A549 (cell line): ENCODE results near the gene COL11A2. TPM values are rescaled to one million over a fixed set of nuclear protein-coding genes. Genes with fewer than 3 reads are reported as not detected.

Experiments used
- ATAC-seq, 2 experiments: fragments of 200-7000 bp in 1 of 2; fragments of >200 bp in 1 of 2; cut with Nextera tagmentation in 1 of 2; cut with Tn5 transposase in 1 of 2; 3 replicates each; pipeline versions ENCODE4 v1.8.0 to v1.9.1; 2018 to 2020; ENCODE audit warnings: mild to moderate bottlenecking in 1 of 2, moderate library complexity in 1 of 2
- CTCF ChIA-PET: fragments of 300-600 bp; sonication (Branson Sonifier 250); formaldehyde crosslinking; extraction: SDS; loops from one replicate; lab custom pipeline; 2021; ENCODE audit warnings: antibody characterized with exemption, inconsistent platforms; lab: Yijun Ruan, JAX
- POLR2A ChIA-PET: fragments of 350-600 bp; formaldehyde crosslinking; extraction: SDS; loops from one replicate; lab custom pipeline; 2021; ENCODE audit warnings: antibody characterized with exemption, inconsistent platforms; lab: Yijun Ruan, JAX
- DNase-seq, 2 experiments: peaks; one replicate each; pipeline versions ENCODE4 v3.0.0 to v3.0.0-alpha.2; 2011 to 2016; ENCODE audit warnings: low read depth in 1 of 2, low spot score in 1 of 2
- FAIRE-seq: peaks from 2 replicates; lab custom pipeline; 2011; peaks lifted over from hg19 to GRCh38; lab: Jason Lieb, UNC
- H3K27ac ChIP-seq, 2 experiments: fragments of >200 bp; sonication (Bioruptor Twin); formaldehyde crosslinking; 3 replicates each; pipeline ENCODE4 v1.5.1; 2016 to 2017
- H3K4me1 ChIP-seq: fragments of >200 bp; sonication (Bioruptor Twin); formaldehyde crosslinking; 3 replicates; pipeline ENCODE4 v1.6.1; 2016
- H3K4me2 ChIP-seq: fragments of >200 bp; sonication (Bioruptor Twin); formaldehyde crosslinking; 3 replicates; pipeline ENCODE4 v1.6.1; 2016
- H3K4me3 ChIP-seq: fragments of >200 bp; sonication (Bioruptor Twin); formaldehyde crosslinking; 3 replicates; pipeline ENCODE4 v1.5.1; 2016
- H3K9me3 ChIP-seq: fragments of >200 bp; sonication (Bioruptor Twin); formaldehyde crosslinking; 3 replicates; pipeline ENCODE4 v1.6.1; 2016
- ATOH8 ChIP-seq: fragments of 250-450 bp; sonication (Bioruptor Pico); IDR thresholded peaks from 2 replicates; pipeline ENCODE4 v1.5.0; 2020; ENCODE audit warnings: low read depth, mild to moderate bottlenecking, moderate library complexity
- BCL3 ChIP-seq: fragments of >200 bp; sonication (Bioruptor Twin); formaldehyde crosslinking; IDR thresholded peaks from 3 replicates; pipeline ENCODE4 v1.6.1; 2016
- CBX8 ChIP-seq: fragments of 200-600 bp; sonication (generic); IDR thresholded peaks from 2 replicates; pipeline ENCODE4 v1.6.1; 2016
- CEBPB ChIP-seq, 2 experiments: fragments of >200 bp in 1 of 2; sonication (Bioruptor Twin) in 1 of 2; formaldehyde crosslinking in 1 of 2; IDR thresholded peaks; 2 replicates each; pipeline ENCODE4 v1.6.1; 2012 to 2016
- EHMT2 ChIP-seq: fragments of 200-600 bp; sonication (generic); IDR thresholded peaks from 2 replicates; pipeline ENCODE4 v1.6.1; 2016; ENCODE audit warnings: antibody characterized with exemption, low read depth, mild to moderate bottlenecking, moderate library complexity
- ELK1 ChIP-seq: fragments of 150-350 bp; IDR thresholded peaks from 2 replicates; pipeline ENCODE4 v1.6.1; 2014; ENCODE audit warnings: low read depth, mild to moderate bottlenecking, low read length
- EP300 ChIP-seq, 2 experiments: fragments of >200 bp; sonication (Bioruptor Twin); formaldehyde crosslinking; IDR thresholded peaks; 2 replicates in 1 of 2; 3 replicates in 1 of 2; pipeline ENCODE4 v1.6.1; 2016 to 2017
- HDAC2 ChIP-seq: fragments of 200-600 bp; sonication (generic); IDR thresholded peaks from 2 replicates; pipeline ENCODE4 v1.6.1; 2016
- HES2 ChIP-seq: fragments of >200 bp; sonication (Bioruptor Twin); formaldehyde crosslinking; IDR thresholded peaks from 2 replicates; pipeline ENCODE4 v1.6.1; 2016
- HEYL ChIP-seq: fragments of 250-450 bp; sonication (Bioruptor Pico); IDR thresholded peaks from 2 replicates; pipeline ENCODE4 v1.8.0; 2021; ENCODE audit warnings: mild to moderate bottlenecking, moderate library complexity
- KDM5A ChIP-seq: fragments of 200-600 bp; sonication (generic); IDR thresholded peaks from 2 replicates; pipeline ENCODE4 v1.6.1; 2016; ENCODE audit warnings: antibody characterized with exemption, mild to moderate bottlenecking
- MAFK ChIP-seq: fragments of 450-650 bp; IDR thresholded peaks from 2 replicates; pipeline ENCODE4 v1.6.1; 2014; ENCODE audit not compliant: partially characterized antibody
- MAZ ChIP-seq: fragments of 150-350 bp; IDR thresholded peaks from 2 replicates; pipeline ENCODE4 v1.6.1; 2014; ENCODE audit warnings: antibody characterized with exemption, low read depth, low read length, borderline replicate concordance
- MYC ChIP-seq: IDR thresholded peaks from 2 replicates; pipeline ENCODE4 v1.6.1; 2012; ENCODE audit warnings: mild to moderate bottlenecking, inconsistent platforms, low read length, improper control_type of control experiment, borderline replicate concordance
- NFE2L2 ChIP-seq: fragments of 150-350 bp; conservative IDR thresholded peaks from 2 replicates; pipeline ENCODE4 v1.6.1; 2014; ENCODE audit warnings: low read length
- NR3C1 ChIP-seq: fragments of >200 bp; sonication (Bioruptor Twin); formaldehyde crosslinking; IDR thresholded peaks from 3 replicates; pipeline ENCODE4 v1.6.1; 2017
- PHF8 ChIP-seq: fragments of 200-600 bp; sonication (generic); IDR thresholded peaks from 2 replicates; pipeline ENCODE4 v1.6.1; 2016; ENCODE audit warnings: low read depth, mild to moderate bottlenecking, antibody characterized with exemption, moderate library complexity, borderline replicate concordance
- POLR2AphosphoS2 ChIP-seq: conservative IDR thresholded peaks from 2 replicates; pipeline ENCODE4 v1.6.1; 2012; ENCODE audit warnings: low read length, improper control_type of control experiment, inconsistent platforms
- RCOR1 ChIP-seq: fragments of 150-350 bp; IDR thresholded peaks from 2 replicates; pipeline ENCODE4 v1.6.1; 2014; ENCODE audit warnings: antibody characterized with exemption, low read length, low read depth
- ZC3H11A ChIP-seq: fragments of 450-650 bp; IDR thresholded peaks from 2 replicates; pipeline ENCODE4 v1.6.1; 2014; ENCODE audit warnings: antibody characterized with exemption, mild to moderate bottlenecking
- ZSCAN20 ChIP-seq: fragments of 250-450 bp; sonication (Bioruptor Pico); IDR thresholded peaks from 2 replicates; pipeline ENCODE4 v1.8.0; 2022; ENCODE audit warnings: mild to moderate bottlenecking, moderate library complexity
- WGBS: methylation state at CpG from one replicate; pipeline ENCODE4 v1.1.6; 2017; ENCODE audit errors: missing lambda C conversion rate; 5-methylcytosine and 5-hydroxymethylcytosine counted together
- polyA plus RNA-seq, 4 experiments: library from polyadenylated mRNA; depleted of rRNA in 3 of 4; stranded (reverse); fragments of >200 nt; fragmentation: RNase III in 1 of 4; extraction: RNeasy Plus Mini Kit Qiagen cat#74134 plus additional on column Dnase treatment in 1 of 4; gene quantifications; 2 replicates in 3 of 4; 3 replicates in 1 of 4; pipeline ENCODE4 v1.2.3, GENCODE V29; 2011 to 2017

COL11A2 gene
- polyA plus RNA-seq, 2 of the 4 experiments (the other 2 are of a cell fraction) = 0.66 to 1.3 TPM

- ATAC-seq (no peak), FAIRE-seq (no peak), DNase-seq (no peak)
- 51% methylated on average over 6 of the region's 10 CpGs for WGBS
- Histone ChIP-seq H3K9me3 (no peaks in the 10 kb centered on the region; the same call in 2 of the 3 replicates), H3K4me2 (no peak overlapping the region), H3K4me1 (no peaks in the 10 kb centered on the region), H3K4me3 (no peak overlapping the region), H3K27ac (no peak overlapping the region)
- ChIA-PET POLR2A (no interaction called here), CTCF (interaction anchor here (1.1 to 2.4 kb wide), 2 partner anchors 18 to 60 kb away, joined by 3 to 7 read pairs; no protein-coding TSS in a partner anchor)
- TF ChIP-seq KDM5A = no peak
Measured at GRCh38 chr6:33178755-33179475, 13.4 kb downstream of the COL11A2 start.

- DNase-seq = no peak
- ChIA-PET POLR2A (interaction anchor here (0.9 kb wide), 1 partner anchor 22 kb away, joined by 4 read pairs; no protein-coding TSS in a partner anchor), CTCF (interaction anchor here (1.1 to 1.2 kb wide), 3 partner anchors 13 to 59 kb away, joined by 3 read pairs; no protein-coding TSS in a partner anchor)
- Histone ChIP-seq H3K9me3 (no peaks in the 10 kb centered on the region), H3K4me3 (no peak overlapping the region), H3K27ac (no peak overlapping the region), H3K4me2 (no peak overlapping the region), H3K4me1 (no peaks in the 10 kb centered on the region)
- no peak for FAIRE-seq
- ATAC-seq = no peak
- TF ChIP-seq POLR2AphosphoS2 = no peak
- no peak for TF ChIP-seq MAFK
- TF ChIP-seq EHMT2 = no peak
- no peak for TF ChIP-seq HEYL (CRISPR knock-in tag)
- no peak for TF ChIP-seq PHF8
- no peak for TF ChIP-seq MYC
- WGBS = 71% methylated on average over 19 of the region's 19 CpGs
Measured at GRCh38 chr6:33177552-33178446, 14.5 kb downstream of the COL11A2 start.

- ATAC-seq = no peak
- 50% methylated on average over 7 of the region's 7 CpGs for WGBS
- no peaks in the 10 kb centered on the region for H3K4me1 ChIP-seq
- CTCF ChIA-PET = interaction anchor here (1.2 kb wide), 2 partner anchors 12 to 19 kb away, joined by 3 read pairs; no protein-coding TSS in a partner anchor
- POLR2A ChIA-PET = interaction anchor here (0.9 kb wide), 1 partner anchor 23 kb away, joined by 4 read pairs; no protein-coding TSS in a partner anchor
- H3K4me2 ChIP-seq = no peak overlapping the region
- no peak for FAIRE-seq
- TF ChIP-seq RCOR1 = no peak
- no peak for TF ChIP-seq HES2
- no peak for TF ChIP-seq ELK1
- TF ChIP-seq HEYL (CRISPR knock-in tag) = no peak
- TF ChIP-seq NR3C1 = no peak
- no peak for TF ChIP-seq EP300 (IDR thresholded peaks at IDR 0.05)
- TF ChIP-seq KDM5A = no peak
- TF ChIP-seq NFE2L2 = no peak
- no peak for TF ChIP-seq ZSCAN20
- no peak for TF ChIP-seq PHF8
- no peak for TF ChIP-seq MAZ
- TF ChIP-seq HDAC2 = no peak
- no peak for TF ChIP-seq ZC3H11A
- TF ChIP-seq CEBPB (IDR thresholded peaks at IDR 0.05) = no peak
- TF ChIP-seq CBX8 = no peak
- TF ChIP-seq BCL3 = no peak
- TF ChIP-seq ATOH8 (CRISPR knock-in tag) = no peak
- H3K27ac ChIP-seq = no peak overlapping the region
- no peak overlapping the region for H3K4me3 ChIP-seq
- no peaks in the 10 kb centered on the region for H3K9me3 ChIP-seq
- no peak for DNase-seq
Measured at GRCh38 chr6:33176906-33177305, 15.4 kb downstream of the COL11A2 start.
